HTERT RPE-1 (cell line): ENCODE data around the gene CFAP61.

Experiments used
- in situ Hi-C: fragments of 300-500 bp; cut with MboI; formaldehyde crosslinking; loops from 4 replicates; pipeline ENCODE4 v1.14.3; 2020; ENCODE audit warnings: low sequenced_read_pairs

CFAP61 gene

DNA sequence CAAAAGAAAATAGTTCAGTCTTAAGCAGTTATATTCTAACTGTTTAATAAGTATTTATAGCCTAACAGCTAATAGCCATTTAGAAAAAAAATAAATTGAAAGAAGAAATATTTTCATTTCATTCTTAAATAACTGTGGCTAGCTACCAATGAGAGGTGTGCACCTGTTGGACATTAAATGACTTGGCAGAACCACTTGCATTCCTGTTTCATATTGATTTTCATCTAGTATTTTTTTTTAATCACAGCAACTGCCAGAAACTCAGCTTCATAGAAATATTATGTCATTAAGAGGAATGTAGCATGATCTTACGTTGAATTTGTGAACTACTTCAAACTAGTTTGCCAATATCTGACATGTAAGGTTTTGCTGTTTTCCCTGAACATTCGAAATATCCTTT, 25.0 kb upstream of the CFAP61 start:
- in situ Hi-C loops = no loop called here

DNA sequence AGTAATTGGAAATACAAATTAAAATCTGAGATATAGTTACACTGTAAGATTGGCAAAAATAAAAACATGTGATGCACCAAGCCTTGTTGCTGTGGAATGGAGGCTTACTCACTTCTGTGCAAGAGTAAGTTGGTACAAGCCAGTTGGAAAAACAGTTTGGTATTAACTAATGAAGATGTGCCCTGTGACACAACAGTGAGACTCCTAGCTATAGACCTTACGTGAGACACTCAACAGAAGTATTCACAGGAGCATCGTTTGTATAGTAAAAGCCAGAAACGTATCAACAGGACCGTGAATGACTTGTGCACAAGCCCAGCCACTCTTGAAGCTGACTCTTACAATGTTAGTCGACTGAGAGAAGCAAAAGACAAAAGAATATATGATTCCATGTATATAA, 20.5 kb upstream of the CFAP61 start:
- in situ Hi-C loops = no loop called here

DNA sequence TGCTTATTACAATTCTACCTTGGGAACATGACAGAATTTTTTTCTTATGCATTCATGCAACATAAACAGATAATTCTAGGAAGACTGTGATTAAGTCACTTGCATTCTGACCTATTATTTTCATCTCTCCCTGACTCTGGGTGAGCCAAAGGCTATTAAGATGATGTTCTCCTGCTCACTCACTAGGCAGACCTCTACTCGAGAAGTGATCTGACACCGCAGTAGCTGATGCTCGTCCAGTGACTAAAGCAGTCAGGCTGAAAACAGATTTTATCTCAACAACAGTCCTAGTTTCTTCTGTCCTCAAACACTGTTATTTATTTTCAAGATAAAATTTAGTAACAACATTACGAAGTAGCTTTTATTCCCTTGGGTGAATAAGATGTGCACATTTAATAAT, 17.8 kb upstream of the CFAP61 start:
- in situ Hi-C loops = no loop called here

DNA sequence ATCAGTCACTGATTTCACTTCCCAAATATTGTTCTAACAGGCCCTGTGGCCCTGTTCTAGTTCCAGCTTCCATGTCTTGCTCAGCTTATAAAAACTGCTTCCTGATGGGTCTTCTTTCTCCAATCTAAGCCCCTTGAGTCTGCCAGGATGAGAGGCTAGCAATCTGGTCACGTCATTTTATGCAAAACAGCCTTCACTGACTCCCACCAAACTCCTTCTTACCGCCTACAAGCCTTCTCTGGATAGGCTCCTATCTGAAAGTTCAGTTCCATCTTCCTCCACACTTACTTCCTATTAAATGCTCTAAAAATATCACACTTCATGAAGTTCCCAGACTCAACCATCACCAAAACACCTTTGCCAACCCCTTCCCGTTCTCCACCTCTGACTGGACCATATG, 15.6 kb upstream of the CFAP61 start:
- in situ Hi-C loops = no loop called here

DNA sequence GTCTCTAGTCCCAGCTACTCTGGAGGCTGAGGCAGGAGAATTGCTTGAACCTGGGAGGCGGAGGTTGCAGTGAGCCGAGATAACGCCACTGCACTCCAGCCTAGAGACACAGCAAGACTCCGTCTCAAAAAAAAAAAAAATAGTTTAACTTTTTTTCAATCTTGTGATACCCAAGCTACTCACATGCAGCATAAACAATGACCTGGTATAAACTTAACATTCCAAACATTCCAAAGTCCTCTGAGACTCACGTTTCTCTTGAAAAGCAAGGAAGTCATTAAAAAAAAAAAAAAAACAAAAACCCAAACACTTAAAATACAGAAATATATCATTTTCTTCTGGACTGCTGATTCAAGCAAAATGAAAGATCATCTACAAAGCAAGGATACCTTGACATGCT, 14.4 kb upstream of the CFAP61 start:
- in situ Hi-C loops = no loop called here

DNA sequence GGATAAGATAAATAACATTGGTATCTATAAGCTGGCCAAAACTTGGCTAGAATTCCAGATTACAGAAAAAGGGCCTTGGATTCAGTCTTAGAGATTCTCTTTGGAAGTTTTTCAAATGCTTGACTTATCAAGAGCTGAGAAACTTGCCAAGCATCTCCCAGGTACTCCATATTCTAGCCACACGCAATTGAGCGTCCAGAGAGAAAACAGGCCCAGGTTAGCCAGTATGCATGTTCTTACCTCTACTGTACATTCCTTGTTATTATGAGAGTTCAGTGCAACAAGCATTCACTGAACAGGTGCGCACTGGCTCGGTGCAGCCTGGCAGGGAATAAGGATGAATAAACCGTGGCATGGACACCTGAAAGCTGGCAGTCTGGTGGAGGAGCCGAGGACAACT, 13.7 kb upstream of the CFAP61 start:
- in situ Hi-C loops = no loop called here

DNA sequence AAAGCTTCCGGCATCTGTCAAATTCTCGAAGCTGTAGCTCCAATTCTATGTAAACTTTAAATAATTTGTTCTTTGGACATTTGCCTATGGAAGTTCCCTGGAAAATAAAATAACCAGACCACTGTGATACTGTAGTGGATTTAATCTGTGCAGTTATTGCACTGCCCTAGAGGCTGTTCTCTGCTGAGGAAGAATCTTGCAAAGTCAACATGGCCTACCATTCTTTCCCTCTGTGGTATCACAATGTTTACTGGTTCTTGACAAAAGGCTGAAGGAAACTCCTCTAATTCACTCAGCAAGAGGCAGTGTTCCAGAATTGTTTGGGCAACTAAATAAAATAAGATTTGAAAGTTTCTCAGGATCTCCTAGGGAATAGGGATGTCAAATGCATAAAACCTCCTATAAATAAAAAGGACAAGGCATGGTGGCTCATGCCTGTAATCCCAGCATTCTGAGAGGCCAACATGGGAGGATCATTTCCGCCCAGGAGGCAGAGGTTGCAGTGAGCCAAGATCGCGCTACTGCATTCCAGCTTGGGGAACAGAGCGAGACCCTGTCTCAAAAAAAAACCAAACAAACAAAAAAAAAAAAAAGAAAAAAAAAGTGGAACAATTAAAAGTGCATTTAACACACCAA, 12.5 kb upstream of the CFAP61 start:
- in situ Hi-C loops = no loop called here

DNA sequence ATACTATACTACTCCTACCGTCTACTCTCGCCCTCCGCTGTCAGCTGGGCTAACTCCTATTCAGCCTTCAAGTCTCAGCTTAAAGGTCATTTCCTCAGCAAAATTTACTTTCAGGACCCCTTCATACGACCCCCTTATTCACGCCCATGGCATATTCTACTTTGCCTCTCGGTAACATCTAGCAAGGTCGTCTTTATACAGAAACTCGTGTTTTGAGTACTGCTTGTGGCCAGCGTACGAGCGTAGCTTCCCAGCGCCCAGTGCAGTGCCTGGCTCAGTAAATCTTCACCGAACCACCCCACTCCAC, 612 bp upstream of the CFAP61 start:
- in situ Hi-C loops = no loop called here

DNA sequence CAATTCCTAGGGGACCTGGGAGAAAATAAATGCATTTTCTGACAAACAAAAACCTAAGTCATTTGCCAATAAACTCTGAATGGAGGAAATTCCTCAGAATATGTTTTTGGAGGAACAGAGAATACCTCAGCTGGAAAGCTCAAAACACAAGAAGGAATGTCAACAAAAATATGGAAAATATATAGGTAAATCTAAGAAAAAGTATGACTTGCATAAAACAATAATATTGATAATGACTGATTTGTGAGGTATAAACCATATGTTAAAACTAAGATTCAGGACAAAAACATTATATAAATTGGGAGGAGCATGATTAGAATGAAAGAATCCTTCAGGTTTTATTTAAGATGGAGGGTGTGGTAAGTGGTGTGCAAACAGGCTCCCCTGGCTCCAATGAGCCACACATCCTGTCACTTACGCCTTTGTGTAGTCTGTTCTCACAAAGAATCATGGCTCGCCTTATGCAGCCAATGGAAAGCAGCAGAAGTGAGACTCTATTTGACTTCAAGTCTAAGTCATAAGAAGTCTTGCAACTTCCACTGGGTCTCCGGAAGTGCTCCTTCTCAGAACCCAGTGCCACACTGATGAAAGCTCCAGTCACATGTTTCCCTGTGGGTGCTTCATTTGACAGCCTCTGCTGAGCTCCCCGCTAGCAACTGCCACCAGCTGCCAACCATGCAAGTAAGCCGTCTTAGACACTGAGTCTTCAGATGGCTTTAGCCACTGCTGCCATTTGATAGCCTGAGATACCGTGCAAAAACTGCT, 8.1 kb downstream of the CFAP61 start:
- in situ Hi-C loops = no loop called here

DNA sequence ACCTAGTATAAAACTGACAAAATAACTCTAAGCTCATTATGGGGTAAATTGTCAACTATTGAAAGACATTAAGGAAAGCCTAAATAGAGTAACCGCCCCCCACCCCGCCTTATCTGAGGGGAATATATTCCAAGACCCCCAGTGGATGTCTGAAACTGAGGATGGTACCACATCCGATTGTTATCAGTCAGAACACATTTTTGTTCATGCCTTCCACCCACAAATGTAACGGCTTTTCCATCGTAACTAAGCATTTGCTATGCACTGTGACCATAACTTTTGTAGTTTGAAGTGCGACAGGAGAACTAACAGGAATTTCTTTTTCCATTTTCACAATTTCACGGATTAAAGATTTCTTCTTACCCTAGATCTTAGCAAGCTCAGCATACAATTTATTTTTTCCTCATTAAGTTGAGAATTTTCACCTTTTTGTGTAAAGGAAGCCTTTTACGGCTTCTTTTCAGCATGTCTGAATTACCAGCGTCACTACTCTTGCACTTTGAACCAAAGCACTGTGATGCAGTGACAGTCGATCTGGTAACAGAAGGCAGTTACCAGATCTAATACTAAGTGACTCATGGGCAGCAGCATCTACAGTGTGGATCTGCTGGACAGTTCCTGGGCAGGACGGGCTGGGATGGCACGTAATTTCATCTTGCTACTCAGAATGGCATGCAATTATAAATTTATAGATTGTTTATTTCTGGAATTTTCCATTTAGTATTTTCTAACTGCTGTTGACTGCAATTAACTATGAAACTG, 11.8 kb downstream of the CFAP61 start:
- in situ Hi-C loops = no loop called here

DNA sequence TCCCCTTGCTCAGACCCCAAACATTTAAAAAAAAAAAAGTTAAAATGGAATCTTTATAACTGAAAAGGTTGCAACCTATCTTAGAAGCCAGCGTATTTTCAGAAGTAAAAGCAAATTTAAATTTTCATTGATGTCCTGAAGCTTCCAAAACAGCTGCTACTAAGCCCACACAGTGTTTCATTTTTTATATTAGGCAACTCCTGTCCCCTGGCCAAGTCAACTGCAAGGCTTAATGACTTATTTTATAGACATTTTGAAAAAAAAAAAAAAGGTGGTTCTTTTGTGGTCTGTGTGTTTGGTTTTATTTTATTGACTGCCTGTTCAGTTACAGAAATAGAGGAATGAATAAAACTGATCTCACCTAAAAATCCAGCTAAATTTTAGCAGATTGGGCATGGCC, 13.0 kb downstream of the CFAP61 start:
- in situ Hi-C loops = no loop called here

DNA sequence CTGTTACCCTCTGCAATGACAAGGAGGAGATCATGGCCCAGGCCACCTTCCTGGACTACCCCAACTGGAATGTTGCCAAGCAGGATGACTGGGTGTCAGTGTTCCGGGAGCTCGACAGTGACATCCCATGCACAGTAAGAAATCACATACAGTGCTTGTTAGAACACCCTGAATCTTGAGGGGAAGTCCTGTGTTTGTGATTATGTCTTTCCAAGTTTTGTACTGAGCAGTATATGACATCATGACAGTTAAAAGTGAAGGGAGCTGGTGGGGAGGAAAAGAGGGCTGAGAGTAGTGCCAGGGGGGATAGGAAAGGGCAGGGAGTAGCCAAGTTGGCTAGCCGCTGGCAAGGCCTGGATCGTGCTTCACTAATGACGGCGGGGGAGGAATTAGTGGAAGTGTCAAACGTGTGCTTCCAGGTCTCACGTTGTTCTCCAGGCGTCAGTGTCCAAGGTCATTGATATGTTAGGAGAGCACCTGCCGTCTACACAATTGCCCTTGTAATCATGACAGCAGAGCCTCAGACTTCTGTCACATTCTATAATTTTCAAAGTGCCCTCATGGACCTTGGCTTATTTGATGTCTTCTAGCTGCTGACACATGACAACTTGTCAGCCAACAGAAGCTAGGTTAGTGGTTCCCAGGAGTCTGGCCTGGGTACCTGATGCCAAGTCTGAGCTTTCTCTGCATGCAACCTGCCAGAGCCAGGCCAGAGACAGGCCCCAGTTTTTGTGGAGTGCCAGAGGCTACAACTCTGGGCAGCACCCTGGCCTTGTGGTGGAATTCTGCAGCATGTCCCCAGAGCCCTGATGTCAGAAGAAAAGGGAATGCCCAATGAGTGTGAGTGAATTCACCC, 18.8 kb downstream of the CFAP61 start:
- in situ Hi-C loops = no loop called here

DNA sequence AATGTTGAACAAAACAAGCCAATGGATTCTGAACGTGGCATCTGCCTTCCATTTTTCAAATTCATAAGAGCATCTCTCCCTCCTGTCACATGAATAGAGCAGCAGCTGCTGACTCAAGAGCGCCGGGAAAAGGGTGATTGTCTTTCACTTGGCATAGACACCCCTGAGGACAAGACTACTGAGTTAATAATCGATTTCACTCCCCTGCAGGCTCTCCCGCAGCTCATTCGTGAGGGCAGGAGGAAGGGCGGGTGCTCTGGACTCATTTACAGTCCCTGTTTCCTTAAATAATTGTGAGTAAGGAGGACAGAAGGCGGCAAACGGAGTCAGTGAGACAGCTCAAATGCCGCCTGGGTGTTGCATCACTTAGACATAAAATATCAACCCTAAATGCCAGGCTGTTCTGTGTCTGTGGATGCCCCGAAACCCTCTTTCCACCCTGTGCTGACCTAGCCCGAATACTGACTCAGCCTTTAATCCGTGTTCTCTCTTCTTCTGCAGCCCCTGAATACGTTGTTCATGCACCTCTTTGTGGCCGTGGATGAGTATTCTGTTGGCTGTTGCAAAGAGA, 21.6 kb downstream of the CFAP61 start:
- in situ Hi-C loops = no loop called here

DNA sequence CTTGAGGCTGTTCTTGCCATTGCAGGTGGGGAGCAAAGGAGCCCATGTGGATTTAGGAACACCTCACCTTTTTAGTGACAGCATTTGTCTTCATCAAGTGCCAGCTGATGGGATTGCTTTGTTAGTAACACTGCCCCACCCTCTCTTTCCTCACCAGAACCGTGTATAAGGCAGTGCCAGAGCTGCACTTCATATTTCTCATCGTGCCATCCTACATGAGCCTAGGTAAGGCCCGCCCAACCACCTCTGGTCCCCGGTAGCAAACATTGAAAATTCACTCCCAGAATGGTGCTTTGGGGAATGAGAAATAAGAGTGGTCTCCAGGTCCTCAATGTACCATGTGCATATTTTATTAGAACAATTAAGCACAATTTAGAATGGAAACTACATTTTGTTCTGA, 22.7 kb downstream of the CFAP61 start:
- in situ Hi-C loops = no loop called here

DNA sequence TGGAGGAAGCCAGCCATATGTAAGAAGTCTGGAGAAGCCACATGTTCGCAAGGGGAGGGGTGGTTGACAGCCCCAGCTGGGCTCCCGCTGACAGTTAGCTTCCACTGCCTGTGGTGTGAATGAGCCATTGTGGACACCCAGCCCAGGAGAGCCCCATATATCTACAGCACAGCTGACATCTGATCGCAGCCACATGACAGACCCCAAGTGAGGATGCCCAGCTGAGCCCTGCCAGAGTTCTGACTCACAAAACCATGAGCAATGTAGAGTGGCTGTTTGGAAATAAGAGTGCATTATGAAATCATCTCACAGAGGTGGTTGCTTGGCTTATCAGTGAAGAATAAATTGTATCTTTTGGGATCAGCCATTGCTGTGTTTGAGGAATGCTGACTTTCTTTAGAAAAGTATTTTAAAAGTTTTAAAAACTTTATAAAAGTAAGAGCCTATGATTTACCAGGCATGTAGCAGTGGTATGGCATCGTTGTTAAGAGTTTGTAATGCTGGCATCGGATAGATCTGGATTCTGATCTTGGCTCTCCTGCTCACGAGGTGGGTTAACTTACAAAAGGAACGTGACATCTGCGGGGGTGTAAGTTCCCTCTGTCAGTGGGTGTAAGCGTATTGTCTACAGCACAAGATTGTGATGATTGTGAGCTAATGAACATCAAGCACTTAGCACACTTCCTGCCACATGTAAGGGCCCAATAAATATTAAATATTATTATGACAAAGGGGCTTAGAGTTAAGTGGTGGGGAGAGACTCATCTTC, 24.1 kb downstream of the CFAP61 start:
- in situ Hi-C loops = no loop called here

DNA sequence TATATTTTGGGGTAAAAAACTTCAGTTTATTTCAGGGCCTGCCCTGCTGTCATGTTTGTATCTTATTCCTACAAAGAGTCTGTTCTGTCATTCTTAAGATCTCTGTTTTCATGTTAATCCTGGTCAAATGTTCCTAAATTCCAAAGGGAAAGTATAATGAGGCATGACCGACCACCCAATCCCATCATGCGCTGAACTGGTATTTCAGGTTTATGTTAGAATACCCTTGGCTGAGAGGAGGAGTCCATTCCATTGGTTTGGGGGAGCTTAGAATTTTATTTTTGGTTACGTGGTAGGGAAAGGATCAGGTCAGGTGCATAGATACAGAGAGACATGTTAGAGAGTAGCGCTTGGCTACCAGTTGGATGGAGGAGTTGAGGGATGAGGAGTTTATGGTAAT, 25.7 kb downstream of the CFAP61 start:
- in situ Hi-C loops = no loop called here

DNA sequence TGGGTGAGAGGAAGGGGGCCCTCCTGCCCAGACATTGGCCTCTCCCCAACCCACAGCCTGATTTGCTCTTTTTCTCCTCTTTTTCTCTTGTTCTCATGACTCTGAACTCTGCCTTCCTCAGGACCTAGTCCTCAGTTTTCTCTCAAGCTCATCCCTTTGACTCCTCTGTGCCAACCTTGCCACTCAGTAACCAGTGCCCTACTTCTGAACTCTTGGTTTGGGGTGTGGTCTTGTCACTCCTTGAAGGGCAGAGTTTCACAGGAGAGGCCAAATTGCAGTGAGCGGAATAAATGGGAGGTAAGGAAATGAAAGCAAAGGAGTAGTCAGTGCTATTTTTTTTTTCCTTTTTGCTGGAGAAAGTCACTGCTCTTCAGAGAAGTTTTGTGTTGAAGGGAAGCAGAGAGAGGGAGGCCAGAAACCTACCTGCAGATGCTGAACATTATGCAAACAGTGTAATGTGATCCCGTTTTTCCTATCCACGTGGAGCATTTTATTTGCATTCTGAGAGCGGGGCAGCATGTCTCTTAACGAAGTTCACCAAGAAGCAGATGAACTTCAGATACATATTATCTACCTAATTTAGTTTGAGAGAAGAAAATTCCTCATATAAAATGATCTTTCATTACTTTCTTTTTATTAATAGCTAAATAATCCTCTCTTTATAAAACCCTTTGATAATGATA, 26.9 kb downstream of the CFAP61 start:
- in situ Hi-C loops = no loop called here

DNA sequence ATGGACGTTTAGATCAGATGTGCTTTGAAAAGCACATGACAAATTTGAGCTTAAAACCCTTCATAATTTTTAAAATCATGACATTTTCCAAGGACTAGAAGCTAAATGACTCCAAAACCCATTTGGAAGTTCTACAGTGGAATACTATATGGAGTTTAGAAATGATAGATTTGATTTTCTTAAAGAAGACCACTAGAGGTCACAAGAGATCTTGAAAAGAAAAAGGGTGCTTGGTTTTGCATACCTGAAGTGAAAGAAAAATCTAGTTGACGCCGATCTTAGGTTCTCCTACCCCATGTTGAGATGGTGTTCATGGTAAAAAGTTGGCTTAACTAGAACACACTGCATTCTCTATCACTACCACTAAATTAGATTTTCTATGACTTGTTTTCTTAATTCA, 31.5 kb downstream of the CFAP61 start:
- in situ Hi-C loops = no loop called here

DNA sequence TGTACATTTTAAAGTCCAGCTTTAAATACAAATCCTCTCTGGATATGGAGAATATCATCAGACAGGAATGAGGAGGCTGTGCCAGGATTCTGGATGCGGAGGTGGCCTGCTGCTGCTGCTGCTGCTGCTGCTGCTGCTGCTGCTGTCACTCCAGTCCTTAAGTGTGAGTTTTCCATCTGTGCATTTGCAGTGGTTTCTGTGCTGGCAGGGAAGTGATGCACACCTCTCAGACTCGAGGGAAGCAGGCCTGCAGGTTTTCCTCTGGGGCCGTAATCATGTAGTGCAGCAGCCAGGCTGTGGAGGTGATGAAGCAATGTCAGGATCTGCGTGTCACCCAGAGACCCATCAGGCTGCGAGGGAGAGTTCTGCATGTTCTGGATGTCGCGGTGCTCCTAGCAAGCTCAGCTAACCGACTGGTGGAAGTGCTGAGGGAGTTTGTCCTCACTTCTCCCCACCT, 32.0 kb downstream of the CFAP61 start:
- in situ Hi-C loops = no loop called here

DNA sequence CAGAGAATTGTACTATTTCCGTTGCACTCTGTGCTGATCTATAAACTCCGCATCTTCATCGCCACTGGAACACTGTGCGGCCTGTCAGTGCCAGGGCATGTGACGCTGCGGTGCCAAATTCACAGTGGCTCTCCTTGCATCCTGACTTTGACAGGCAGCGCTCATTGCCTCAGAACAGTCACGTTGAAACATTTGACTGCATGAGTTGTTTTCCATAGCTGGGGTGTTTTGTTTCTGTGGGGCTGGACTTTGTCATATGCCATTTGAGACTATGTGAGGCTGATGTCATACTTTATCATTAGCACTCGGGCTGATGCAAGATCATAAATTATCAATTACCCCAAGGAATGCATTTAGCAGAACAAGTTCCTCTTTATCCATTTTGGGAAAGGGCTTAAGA, 32.7 kb downstream of the CFAP61 start:
- in situ Hi-C loops = no loop called here
